Activated CD4-positive, alpha-beta T cell treated with anti-CD3 and anti-CD28 coated beads for 36 hours (primary cell): Measurements from ENCODE around the gene AAK1. TPM values are rescaled to one million over a fixed set of nuclear protein-coding genes. Genes with fewer than 3 reads are reported as not detected.

Experiments
- ATAC-seq: fragments of 200-7000 bp; cut with Tn5 transposase; one replicate; pipeline ENCODE4 v1.10.0; 2021; ENCODE audit warnings: mild to moderate bottlenecking, moderate library complexity
- CTCF ChIA-PET: fragments of 350-600 bp; sonication (Branson Sonifier 250); formaldehyde crosslinking; loops from one replicate; lab custom pipeline; 2021; ENCODE audit warnings: antibody characterized with exemption; lab: Charles Lee
- POLR2A ChIA-PET: fragments of 350-600 bp; sonication (Branson Sonifier 250); formaldehyde crosslinking; loops from one replicate; lab custom pipeline; 2021; ENCODE audit warnings: antibody characterized with exemption, inconsistent platforms; lab: Charles Lee
- DNase-seq: peaks from one replicate; pipeline ENCODE4 v3.0.0-alpha.2; 2020
- H3K27ac Mint-ChIP-seq: one replicate; pipeline ENCODE4 v1.8.0; 2021; ENCODE audit warnings: mixed read lengths
- H3K27me3 Mint-ChIP-seq: one replicate; pipeline ENCODE4 v1.8.0; 2021; ENCODE audit warnings: mixed read lengths
- H3K36me3 Mint-ChIP-seq: one replicate; pipeline ENCODE4 v1.8.0; 2021; ENCODE audit warnings: low read depth, mixed read lengths
- H3K4me1 Mint-ChIP-seq: one replicate; pipeline ENCODE4 v1.8.0; 2021; ENCODE audit warnings: mixed read lengths
- H3K4me3 Mint-ChIP-seq: one replicate; pipeline ENCODE4 v1.8.0; 2021; ENCODE audit warnings: mild to moderate bottlenecking, moderate library complexity, mixed read lengths
- H3K9me3 Mint-ChIP-seq: one replicate; pipeline ENCODE4 v1.8.0; 2021; ENCODE audit warnings: low read depth, mixed read lengths
- intact Hi-C, 2 experiments: fragments of 100-400 bp; cut with DNase I in 1 of 2; cut with micrococcal nuclease in 1 of 2; formaldehyde crosslinking; loops; one replicate each; pipeline versions ENCODE4 v1.14.2 to v1.15.1; 2022 to 2024; cut with DNase I, micrococcal nuclease
- total RNA-seq, 2 experiments: library from RNA; stranded (reverse); gene quantifications; one replicate each; pipeline ENCODE4 v1.2.3, GENCODE V29; 2021

AAK1 gene
- total RNA-seq, 2 experiments from 2014 or later, result 95.9 to 104 TPM

DNA sequence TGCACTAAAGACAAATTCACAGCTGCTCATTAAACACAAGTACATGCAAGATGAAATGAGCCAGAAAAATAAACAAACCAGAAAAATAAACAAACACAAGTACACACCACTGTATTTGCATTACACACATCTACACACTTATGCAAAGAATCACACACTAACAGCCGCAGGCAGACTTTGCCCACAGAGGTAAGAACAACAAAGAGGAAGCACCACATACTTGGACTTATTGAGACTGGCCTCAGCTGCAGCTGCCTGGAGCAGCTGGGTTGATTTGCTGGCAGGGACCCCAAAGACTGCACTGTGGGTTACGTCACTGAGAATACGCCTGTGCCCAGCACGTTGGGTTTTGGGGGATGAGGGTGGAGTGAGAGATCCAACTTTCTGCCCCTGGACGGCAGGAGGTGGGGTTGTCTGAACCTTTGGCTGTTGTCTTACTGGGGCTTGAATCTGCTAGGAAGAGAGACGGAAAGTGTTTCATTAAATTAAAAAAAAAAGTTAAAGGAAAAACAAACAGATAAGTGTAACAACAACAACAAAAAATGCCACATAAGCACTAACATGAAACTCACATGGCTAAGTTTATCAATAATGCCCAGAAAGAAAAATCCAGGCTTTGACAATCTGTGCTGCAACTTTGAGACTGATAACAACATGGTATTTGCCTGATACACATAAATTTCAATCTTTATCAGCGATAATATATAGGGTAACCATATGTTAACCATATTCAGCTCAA lies 134.4 kb downstream of the AAK1 start:
- Mint-ChIP-seq H3K27ac (peak overlapping the region; percentile 82), H3K36me3 (peaks cover 80% of the 10 kb centered on the region), H3K27me3 (no peaks in the 10 kb centered on the region), H3K4me3 (no peak overlapping the region), H3K9me3 (peaks cover 2% of the 10 kb centered on the region), H3K4me1 (peaks cover 39% of the 10 kb centered on the region)
- ATAC-seq (no peak), DNase-seq (no peak)
- intact Hi-C loops, result loop anchor here (2.0 to 5.0 kb wide), 3 partner anchors 72 to 132 kb away; partner anchors contain the start of gene NFU1 (in 2 of the 2)
- ChIA-PET CTCF (interaction anchor here (0.6 to 1.9 kb wide), 3 partner anchors 12 to 72 kb away, joined by 3 to 6 read pairs (median 3); partner anchors contain the start of gene NFU1), POLR2A (interaction anchor here (0.6 kb wide), 1 partner anchor 10 kb away, joined by 3 read pairs; no protein-coding TSS in a partner anchor)

DNA sequence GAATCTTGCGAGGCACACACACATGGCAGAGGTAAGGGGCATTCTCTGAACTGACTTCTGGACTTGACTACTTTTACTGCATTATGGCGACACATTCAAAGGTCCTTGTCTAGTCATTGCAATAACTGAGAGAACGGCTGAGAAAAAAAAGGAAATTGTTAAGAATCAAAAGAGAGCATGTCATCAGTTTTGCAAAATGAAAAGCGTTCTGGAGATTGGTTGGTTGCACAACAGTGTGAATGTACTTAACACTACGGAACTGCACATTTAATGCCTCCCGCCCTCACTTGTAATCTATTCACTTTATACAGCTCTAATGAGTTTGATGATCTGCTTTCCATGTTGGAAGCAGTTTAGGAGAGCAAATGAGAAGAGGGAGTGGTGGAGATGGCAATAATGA lies 137.8 kb downstream of the AAK1 start:
- ChIA-PET POLR2A (no interaction called here), CTCF (interaction anchor here (1.1 to 1.5 kb wide), 2 partner anchors 22 to 130 kb away, joined by 3 read pairs; no protein-coding TSS in a partner anchor)
- DNase-seq, result no peak
- H3K4me3 Mint-ChIP-seq, result no peak overlapping the region
- peaks cover 2% of the 10 kb centered on the region for H3K9me3 Mint-ChIP-seq
- H3K27ac Mint-ChIP-seq, result peak overlapping the region; percentile 29
- H3K36me3 Mint-ChIP-seq, result peaks cover 57% of the 10 kb centered on the region
- intact Hi-C loops, result loop anchor here in 1 of 2 experiments (5.0 kb wide), 2 partner anchors 68 to 128 kb away; partner anchors contain the start of gene NFU1
- H3K27me3 Mint-ChIP-seq, result no peaks in the 10 kb centered on the region
- H3K4me1 Mint-ChIP-seq, result peaks cover 45% of the 10 kb centered on the region
- ATAC-seq, result no peak

- ChIA-PET CTCF (interaction anchor here (0.6 to 1.5 kb wide), 7 partner anchors 21 to 315 kb away, joined by 3 to 8 read pairs (median 3); partner anchors contain the start of gene NFU1), POLR2A (no interaction called here)
- intact Hi-C loops, result no loop called here
- Mint-ChIP-seq H3K4me1 (peaks cover 32% of the 10 kb centered on the region), H3K27ac (no peak overlapping the region), H3K36me3 (peaks cover 35% of the 10 kb centered on the region), H3K27me3 (no peaks in the 10 kb centered on the region), H3K4me3 (no peak overlapping the region), H3K9me3 (no peaks in the 10 kb centered on the region)
- ATAC-seq, result no peak
- no peak for DNase-seq
Measured at GRCh38 chr2:69501301-69501700, 142.2 kb downstream of the AAK1 start.

- intact Hi-C loops, result no loop called here
- Mint-ChIP-seq H3K27me3 (no peaks in the 10 kb centered on the region), H3K4me3 (peak overlapping the region; percentile 14), H3K27ac (peak overlapping the region; percentile 80), H3K4me1 (peaks cover 25% of the 10 kb centered on the region), H3K36me3 (peaks cover 25% of the 10 kb centered on the region), H3K9me3 (no peaks in the 10 kb centered on the region)
- ATAC-seq, result peak; percentile 69
- DNase-seq, result no peak
- POLR2A ChIA-PET, result no interaction called here
- CTCF ChIA-PET, result interaction anchor here (1.0 to 1.4 kb wide), 2 partner anchors 12 to 63 kb away, joined by 3 to 8 read pairs; partner anchors contain the start of gene NFU1
Measured at GRCh38 chr2:69499966-69500365, 143.6 kb downstream of the AAK1 start.

- POLR2A ChIA-PET, result interaction anchor here (0.6 kb wide), 1 partner anchor 10 kb away, joined by 3 read pairs; no protein-coding TSS in a partner anchor
- intact Hi-C loops, result no loop called here
- Mint-ChIP-seq H3K27ac (peak overlapping the region; percentile 56), H3K9me3 (no peaks in the 10 kb centered on the region), H3K4me1 (peaks cover 25% of the 10 kb centered on the region), H3K4me3 (no peak overlapping the region), H3K27me3 (no peaks in the 10 kb centered on the region), H3K36me3 (peaks cover 28% of the 10 kb centered on the region)
- DNase-seq (no peak), ATAC-seq (peak; percentile 57)
- CTCF ChIA-PET, result no interaction called here
Measured at GRCh38 chr2:69499242-69499641, 144.3 kb downstream of the AAK1 start.

DNA sequence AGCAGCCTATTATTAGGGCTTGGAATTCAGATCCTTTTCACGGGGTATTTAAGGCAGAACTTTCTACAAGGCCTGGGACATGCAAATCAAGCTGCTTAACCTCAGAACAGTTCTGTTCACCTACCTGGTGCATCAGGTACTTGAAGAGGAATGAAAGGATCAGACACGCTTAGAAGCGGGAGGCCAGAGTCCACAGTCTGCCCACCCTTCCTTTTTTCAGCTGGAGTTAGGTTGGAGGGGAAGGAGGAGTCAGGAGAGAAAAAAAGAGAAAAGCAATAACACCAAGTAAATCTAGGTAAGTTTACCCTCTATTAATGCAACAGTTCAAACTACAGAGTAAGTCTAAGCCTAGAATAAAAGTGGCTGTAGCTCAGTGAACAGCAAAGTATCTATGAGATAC lies 147.7 kb downstream of the AAK1 start:
- no peak overlapping the region for H3K4me3 Mint-ChIP-seq
- no peaks in the 10 kb centered on the region for H3K9me3 Mint-ChIP-seq
- POLR2A ChIA-PET, result no interaction called here
- H3K36me3 Mint-ChIP-seq, result peaks cover 34% of the 10 kb centered on the region
- CTCF ChIA-PET, result interaction anchor here (0.6 kb wide), 1 partner anchor 62 kb away, joined by 3 read pairs; no protein-coding TSS in a partner anchor
- H3K4me1 Mint-ChIP-seq, result peaks cover 36% of the 10 kb centered on the region
- DNase-seq (no peak), ATAC-seq (no peak)
- peak overlapping the region; percentile 56 for H3K27ac Mint-ChIP-seq
- intact Hi-C loops, result no loop called here
- no peaks in the 10 kb centered on the region for H3K27me3 Mint-ChIP-seq

DNA sequence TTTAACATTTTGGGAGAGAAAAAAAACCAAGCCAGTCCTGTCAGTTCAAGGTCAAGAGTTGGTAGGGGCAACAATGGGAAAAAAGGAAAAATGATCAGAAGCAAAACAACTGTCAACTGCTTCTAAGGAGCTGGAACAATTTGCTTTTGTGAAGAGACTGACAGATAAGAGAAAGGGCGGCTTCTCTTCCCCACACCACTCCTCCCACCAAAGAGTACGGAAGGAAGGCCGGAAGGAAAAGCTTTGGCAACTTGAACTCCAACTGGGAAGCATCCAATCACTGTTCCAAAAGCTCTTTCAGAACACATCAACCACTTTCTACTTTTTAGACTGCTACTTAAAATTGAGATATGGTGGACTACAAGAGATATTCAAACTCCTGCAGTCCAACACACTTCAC lies 148.5 kb downstream of the AAK1 start:
- ATAC-seq, result no peak
- intact Hi-C loops, result no loop called here
- H3K36me3 Mint-ChIP-seq, result peaks cover 33% of the 10 kb centered on the region

DNA sequence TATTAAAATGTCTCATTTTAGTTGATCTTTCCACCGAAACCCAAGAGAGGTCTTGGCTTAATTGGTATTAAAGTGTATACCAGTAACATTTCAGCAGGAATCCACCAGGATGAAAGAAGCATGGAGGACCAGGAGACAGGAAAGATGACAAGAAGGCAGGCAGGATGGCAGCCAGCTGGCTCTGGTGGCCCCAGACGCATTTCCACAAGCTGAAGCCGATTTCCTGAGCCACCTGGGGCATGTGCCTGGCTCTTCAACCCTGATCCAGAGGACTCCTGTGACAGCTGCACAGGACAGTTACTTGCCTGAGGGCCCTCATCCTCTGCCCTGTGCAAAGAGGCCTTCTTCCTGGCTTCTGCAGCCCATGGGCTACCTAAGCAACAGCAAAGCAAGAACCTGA lies 149.4 kb downstream of the AAK1 start:
- Mint-ChIP-seq H3K9me3 (no peaks in the 10 kb centered on the region), H3K27ac (no peak overlapping the region), H3K36me3 (peaks cover 35% of the 10 kb centered on the region), H3K4me3 (no peak overlapping the region), H3K27me3 (no peaks in the 10 kb centered on the region), H3K4me1 (peaks cover 30% of the 10 kb centered on the region)
- no peak for DNase-seq
- ChIA-PET POLR2A (interaction anchor here (0.6 to 0.7 kb wide), 3 partner anchors 56 to 485 kb away, joined by 3 to 5 read pairs (median 4); no protein-coding TSS in a partner anchor), CTCF (interaction anchor here (0.7 to 2.0 kb wide), 3 partner anchors 10 to 231 kb away, joined by 3 to 5 read pairs (median 5); no protein-coding TSS in a partner anchor)
- ATAC-seq, result no peak
- intact Hi-C loops, result no loop called here

More for the DNA sequence above, 148.5 kb downstream of the AAK1 start:
- POLR2A ChIA-PET, result interaction anchor here (0.7 kb wide), 1 partner anchor 484 kb away, joined by 5 read pairs; no protein-coding TSS in a partner anchor
- H3K27me3 Mint-ChIP-seq, result no peaks in the 10 kb centered on the region
- CTCF ChIA-PET, result interaction anchor here (0.6 to 2.0 kb wide), 4 partner anchors 9 to 286 kb away, joined by 3 to 5 read pairs (median 4); no protein-coding TSS in a partner anchor
- H3K27ac Mint-ChIP-seq, result no peak overlapping the region
- H3K4me3 Mint-ChIP-seq, result no peak overlapping the region
- peaks cover 36% of the 10 kb centered on the region for H3K4me1 Mint-ChIP-seq
- no peaks in the 10 kb centered on the region for H3K9me3 Mint-ChIP-seq
- no peak for DNase-seq

DNA sequence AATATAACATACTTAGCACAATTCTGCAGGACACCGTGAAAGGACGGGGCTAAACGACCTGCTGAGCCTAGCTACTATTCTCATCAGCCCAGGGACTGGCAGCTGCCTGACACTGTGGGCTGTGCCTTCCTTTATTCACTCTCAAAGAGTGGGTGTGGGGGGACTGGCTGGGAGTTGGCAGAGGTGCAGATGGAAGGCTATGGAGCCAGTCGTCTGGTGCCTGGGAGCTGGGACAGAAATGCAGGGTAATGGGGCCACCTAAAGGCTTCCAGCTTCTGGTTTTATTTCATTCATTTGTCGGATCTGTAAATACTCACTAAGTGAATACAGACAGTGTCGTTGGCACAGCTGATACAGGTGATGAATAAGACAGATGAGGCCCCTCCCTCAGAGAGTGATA lies 150.3 kb downstream of the AAK1 start:
- Mint-ChIP-seq H3K9me3 (no peaks in the 10 kb centered on the region), H3K36me3 (peaks cover 34% of the 10 kb centered on the region), H3K27me3 (no peaks in the 10 kb centered on the region), H3K27ac (peak overlapping the region; percentile 33), H3K4me1 (peaks cover 25% of the 10 kb centered on the region), H3K4me3 (no peak overlapping the region)
- intact Hi-C loops, result no loop called here
- ATAC-seq, result no peak
- no peak for DNase-seq
- ChIA-PET CTCF (interaction anchor here (1.7 kb wide), 1 partner anchor 11 kb away, joined by 5 read pairs; no protein-coding TSS in a partner anchor), POLR2A (no interaction called here)

DNA sequence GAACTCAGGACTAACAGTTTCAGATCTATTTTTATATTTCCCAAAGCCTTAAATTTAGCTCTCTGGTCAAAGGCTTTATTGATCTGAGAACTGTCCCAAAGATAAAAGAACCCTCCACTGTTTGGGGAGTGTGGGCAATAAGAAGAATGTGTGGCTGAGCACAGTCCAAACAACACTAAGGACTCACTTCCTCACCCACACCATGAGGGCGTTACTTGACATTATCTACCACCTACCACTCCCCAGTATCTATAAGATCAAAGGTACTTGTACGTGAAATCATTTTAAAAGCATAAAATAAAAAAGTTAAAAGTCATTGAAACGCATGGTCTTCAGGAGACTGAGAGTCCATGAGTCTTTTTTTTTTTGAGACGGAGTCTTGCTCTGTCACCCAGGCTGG lies 151.7 kb downstream of the AAK1 start:
- intact Hi-C loops, result no loop called here
- Mint-ChIP-seq H3K4me3 (no peak overlapping the region), H3K36me3 (peaks cover 36% of the 10 kb centered on the region), H3K27ac (no peak overlapping the region), H3K4me1 (peaks cover 25% of the 10 kb centered on the region), H3K27me3 (no peaks in the 10 kb centered on the region), H3K9me3 (no peaks in the 10 kb centered on the region)
- CTCF ChIA-PET, result interaction anchor here (0.6 to 1.4 kb wide), 4 partner anchors 16 to 233 kb away, joined by 3 to 4 read pairs (median 4); no protein-coding TSS in a partner anchor
- DNase-seq (no peak), ATAC-seq (no peak)
- POLR2A ChIA-PET, result interaction anchor here (0.7 kb wide), 1 partner anchor 19 kb away, joined by 4 read pairs; no protein-coding TSS in a partner anchor

- no peak overlapping the region for H3K4me3 Mint-ChIP-seq
- H3K4me1 Mint-ChIP-seq, result peaks cover 27% of the 10 kb centered on the region
- peaks cover 43% of the 10 kb centered on the region for H3K36me3 Mint-ChIP-seq
- peak overlapping the region; percentile 17 for H3K27ac Mint-ChIP-seq
- ATAC-seq (peak; percentile 71), DNase-seq (peak; percentile 63)
- no peaks in the 10 kb centered on the region for H3K27me3 Mint-ChIP-seq
- ChIA-PET CTCF (no interaction called here), POLR2A (no interaction called here)
- intact Hi-C loops, result no loop called here
- no peaks in the 10 kb centered on the region for H3K9me3 Mint-ChIP-seq
Measured at GRCh38 chr2:69490486-69490885, 153.1 kb downstream of the AAK1 start.
